ENCODE data around the gene TEAD1. TPM values are rescaled to one million over a fixed set of nuclear protein-coding genes. Genes with fewer than 3 reads are reported as not detected.
A peak's percentile ranks its signal among the peaks of the same experiment; 100 is the strongest.

TEAD1 gene
- polyA plus RNA-seq, 1 donor (not counting 4 experiments of a cell fraction or from before 2014, with no cell fraction given), result 32.7 TPM

DNA sequence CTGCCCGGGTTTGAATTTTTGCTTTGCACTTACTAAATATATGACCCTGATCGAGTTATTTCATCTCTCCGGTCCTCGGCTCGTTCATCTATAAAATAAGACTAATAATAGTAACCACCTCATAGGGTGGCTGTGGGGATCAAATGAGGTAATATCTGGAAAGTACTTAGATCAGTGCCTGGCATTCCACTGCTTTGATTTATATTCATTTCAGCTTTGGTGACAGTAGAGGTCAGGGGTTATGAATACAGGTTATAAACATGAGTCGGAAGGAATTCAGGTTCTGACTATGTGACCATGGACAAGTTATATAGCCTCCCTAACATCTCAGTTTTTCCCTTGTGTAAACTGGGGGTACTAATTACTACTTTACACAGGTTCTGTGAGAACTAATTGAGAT is 2.9 kb upstream of the TEAD1 start:
- H3K4me2 ChIP-seq (ENCODE audit: control insufficient read depth, extremely low read depth, insufficient read depth, low read depth, low read length), result no peak overlapping the region
- no peaks in the 10 kb centered on the region for H3K9me1 ChIP-seq (ENCODE audit: control insufficient read depth, extremely low read depth, insufficient read depth, low read length)
- H3K27me3 ChIP-seq (ENCODE audit: control insufficient read depth, extremely low read depth, insufficient read depth, low read length), result no peaks in the 10 kb centered on the region
- dilution Hi-C loops (cut with MboI; ENCODE audit: extremely low pct_ligation_motif_present, low sequenced_read_pairs), result no loop called here
- peaks cover 5% of the 10 kb centered on the region for H3K4me1 ChIP-seq (ENCODE audit: control insufficient read depth, extremely low read depth, insufficient read depth, low read length)
- FAIRE-seq (no peak), DNase-seq (ENCODE audit: low read depth, low spot score) (no peak)
- peaks cover 13% of the 10 kb centered on the region for H3K79me2 ChIP-seq (ENCODE audit: control insufficient read depth, insufficient read depth, low read length)
- H3K27ac ChIP-seq (ENCODE audit: control insufficient read depth, insufficient read depth, low read length), result no peak overlapping the region
- TF ChIP-seq EZH2 (IDR thresholded peaks at IDR 0.05; ENCODE audit: low read length), result no peak
- TF ChIP-seq, protein P1, sequence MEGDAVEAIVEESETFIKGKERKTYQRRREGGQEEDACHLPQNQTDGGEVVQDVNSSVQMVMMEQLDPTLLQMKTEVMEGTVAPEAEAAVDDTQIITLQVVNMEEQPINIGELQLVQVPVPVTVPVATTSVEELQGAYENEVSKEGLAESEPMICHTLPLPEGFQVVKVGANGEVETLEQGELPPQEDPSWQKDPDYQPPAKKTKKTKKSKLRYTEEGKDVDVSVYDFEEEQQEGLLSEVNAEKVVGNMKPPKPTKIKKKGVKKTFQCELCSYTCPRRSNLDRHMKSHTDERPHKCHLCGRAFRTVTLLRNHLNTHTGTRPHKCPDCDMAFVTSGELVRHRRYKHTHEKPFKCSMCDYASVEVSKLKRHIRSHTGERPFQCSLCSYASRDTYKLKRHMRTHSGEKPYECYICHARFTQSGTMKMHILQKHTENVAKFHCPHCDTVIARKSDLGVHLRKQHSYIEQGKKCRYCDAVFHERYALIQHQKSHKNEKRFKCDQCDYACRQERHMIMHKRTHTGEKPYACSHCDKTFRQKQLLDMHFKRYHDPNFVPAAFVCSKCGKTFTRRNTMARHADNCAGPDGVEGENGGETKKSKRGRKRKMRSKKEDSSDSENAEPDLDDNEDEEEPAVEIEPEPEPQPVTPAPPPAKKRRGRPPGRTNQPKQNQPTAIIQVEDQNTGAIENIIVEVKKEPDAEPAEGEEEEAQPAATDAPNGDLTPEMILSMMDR (optimal IDR thresholded peaks at IDR 0.05 in 1 of 3, IDR thresholded peaks at IDR 0.05 in 1 of 3, conservative IDR thresholded peaks at IDR 0.05 in 1 of 3; ENCODE audit: extremely low read depth in 1 of 3, insufficient read depth in 2 of 3, low read length in 3 of 3), result no peak
- no peak overlapping the region for H3K4me3 ChIP-seq (ENCODE audit: control insufficient read depth in 2 of 3, extremely low read depth in 1 of 3, insufficient read depth in 2 of 3, low read depth in 1 of 3, low read length in 3 of 3)
- H3K9me3 ChIP-seq (ENCODE audit: control insufficient read depth, low read depth, low read length), result no peaks in the 10 kb centered on the region
- H3K36me3 ChIP-seq (ENCODE audit: control insufficient read depth in 2 of 2, extremely low read depth in 1 of 2, insufficient read depth in 2 of 2, low read length in 2 of 2), result no peaks in the 10 kb centered on the region
- peaks cover 4% of the 10 kb centered on the region for H4K20me1 ChIP-seq (ENCODE audit: control insufficient read depth, extremely low read depth, insufficient read depth, low read length)
- no peak overlapping the region for H2AFZ ChIP-seq (ENCODE audit: control insufficient read depth, low read length)
- no peak overlapping the region for H3K9ac ChIP-seq (ENCODE audit: control insufficient read depth, extremely low read depth, insufficient read depth, low read length)

DNA sequence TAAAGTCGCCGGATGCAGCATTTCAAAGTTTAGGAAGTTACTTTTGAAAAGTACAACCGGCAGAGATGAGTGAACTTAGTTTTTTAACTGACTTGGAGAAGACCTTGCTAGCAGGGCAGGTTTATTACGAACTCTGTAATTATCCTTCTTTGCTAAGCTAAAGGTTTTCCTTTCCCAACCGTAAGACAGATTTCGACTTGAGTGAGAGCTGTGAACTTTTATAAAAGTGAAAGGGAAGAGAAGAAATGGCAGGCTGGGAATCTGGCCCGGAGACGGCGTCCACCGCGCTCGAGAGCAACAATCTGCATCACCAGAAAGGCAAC is 659 bp upstream of the TEAD1 start:
- H3K9me3 ChIP-seq (ENCODE audit: control insufficient read depth, low read depth, low read length), result no peaks in the 10 kb centered on the region

More for the DNA sequence above, 659 bp upstream of the TEAD1 start:
- Histone ChIP-seq H3K36me3 (ENCODE audit: control insufficient read depth in 2 of 2, extremely low read depth in 1 of 2, insufficient read depth in 2 of 2, low read length in 2 of 2) (no peaks in the 10 kb centered on the region), H3K27ac (ENCODE audit: control insufficient read depth, insufficient read depth, low read length) (peak overlapping the region; percentile 67), H3K4me3 (ENCODE audit: control insufficient read depth in 2 of 3, extremely low read depth in 1 of 3, insufficient read depth in 2 of 3, low read depth in 1 of 3, low read length in 3 of 3) (peak overlapping the region; percentile 61 to 80 (median 68)), H2AFZ (ENCODE audit: control insufficient read depth, low read length) (peak overlapping the region; percentile 97), H3K9me1 (ENCODE audit: control insufficient read depth, extremely low read depth, insufficient read depth, low read length) (no peaks in the 10 kb centered on the region), H3K9ac (ENCODE audit: control insufficient read depth, extremely low read depth, insufficient read depth, low read length) (peak overlapping the region; percentile 87), H3K79me2 (ENCODE audit: control insufficient read depth, insufficient read depth, low read length) (peaks cover 35% of the 10 kb centered on the region), H3K27me3 (ENCODE audit: control insufficient read depth, extremely low read depth, insufficient read depth, low read length) (no peaks in the 10 kb centered on the region), H4K20me1 (ENCODE audit: control insufficient read depth, extremely low read depth, insufficient read depth, low read length) (peaks cover 7% of the 10 kb centered on the region), H3K4me1 (ENCODE audit: control insufficient read depth, extremely low read depth, insufficient read depth, low read length) (peaks cover 17% of the 10 kb centered on the region), H3K4me2 (ENCODE audit: control insufficient read depth, extremely low read depth, insufficient read depth, low read depth, low read length) (peak overlapping the region; percentile 89)
- TF ChIP-seq, protein P1 (optimal IDR thresholded peaks at IDR 0.05 in 1 of 3, IDR thresholded peaks at IDR 0.05 in 1 of 3, conservative IDR thresholded peaks at IDR 0.05 in 1 of 3; ENCODE audit: extremely low read depth in 1 of 3, insufficient read depth in 2 of 3, low read length in 3 of 3), result no peak
- TF ChIP-seq EZH2 (IDR thresholded peaks at IDR 0.05; ENCODE audit: low read length), result no peak
- dilution Hi-C loops (cut with MboI; ENCODE audit: extremely low pct_ligation_motif_present, low sequenced_read_pairs), result no loop called here
- DNase-seq (ENCODE audit: low read depth, low spot score) (no peak), FAIRE-seq (no peak)
